HEK293 (cell line): ENCODE data around the gene MLLT10.
"Not testable (repeated sequence)": the region's sequence is repeated elsewhere in the genome, so short reads cannot be mapped to it uniquely, and the experiment has no call there.

Source experiments
- CTCF ChIA-PET: fragments of 350-600 bp; formaldehyde crosslinking; extraction: SDS; loops from one replicate; lab custom pipeline; 2021; ENCODE audit warnings: antibody characterized with exemption; lab: Yijun Ruan, JAX
- POLR2A ChIA-PET: fragments of 300-600 bp; formaldehyde crosslinking; extraction: SDS; loops from one replicate; lab custom pipeline; 2020; ENCODE audit warnings: antibody characterized with exemption, inconsistent platforms; lab: Yijun Ruan, JAX
- H3K27ac ChIP-seq: fragments of 200-500 bp; sonication (Bioruptor generic); 2 replicates; pipeline ENCODE4 v1.5.1; 2014; ENCODE audit warnings: low read depth, low read length, control low read depth, inconsistent platforms; ENCODE audit errors: extremely low read depth
- H3K36me3 ChIP-seq, 2 experiments: fragments of 200-500 bp in 1 of 2; sonication (Bioruptor generic) in 1 of 2; 1 replicate in 1 of 2; 2 replicates in 1 of 2; pipeline ENCODE4 v1.5.1; 2014 to 2017; ENCODE audit warnings: inconsistent platforms in 2 of 2, low read length in 2 of 2; ENCODE audit not compliant: control insufficient read depth in 2 of 2, insufficient read depth in 1 of 2
- H3K4me1 ChIP-seq: fragments of 200-500 bp; sonication (Bioruptor generic); 2 replicates; pipeline ENCODE4 v1.5.1; 2014; ENCODE audit warnings: mild to moderate bottlenecking, low read length, inconsistent platforms; ENCODE audit not compliant: control insufficient read depth, insufficient read depth
- H3K4me3 ChIP-seq: 2 replicates; pipeline ENCODE4 v1.5.1; 2011; ENCODE audit warnings: low read depth, mild to moderate bottlenecking, control low read depth, low read length, moderate library complexity
- H3K9me3 ChIP-seq: fragments of 200-500 bp; sonication (Bioruptor generic); 2 replicates; pipeline ENCODE4 v1.5.1; 2014; ENCODE audit warnings: low read depth, low read length, inconsistent platforms; ENCODE audit not compliant: control insufficient read depth, insufficient read depth
- FEZF1 ChIP-seq: fragments of 450-650 bp; formaldehyde crosslinking; IDR thresholded peaks from 2 replicates; pipeline ENCODE4 v1.5.1; 2016; ENCODE audit warnings: missing biosample characterization, missing genetic modification characterization
- GFI1B ChIP-seq: fragments of 450-650 bp; formaldehyde crosslinking; IDR thresholded peaks from 2 replicates; pipeline ENCODE4 v1.5.1; 2016; ENCODE audit warnings: missing biosample characterization, missing genetic modification characterization
- GLIS1 ChIP-seq: fragments of 450-650 bp; formaldehyde crosslinking; IDR thresholded peaks from 2 replicates; pipeline ENCODE4 v1.5.1; 2016; ENCODE audit warnings: missing biosample characterization, missing genetic modification characterization
- KLF16 ChIP-seq: fragments of 450-650 bp; formaldehyde crosslinking; IDR thresholded peaks from 2 replicates; pipeline ENCODE4 v1.5.1; 2017; ENCODE audit warnings: missing biosample characterization, missing genetic modification characterization
- PRDM1 ChIP-seq: fragments of 450-650 bp; formaldehyde crosslinking; IDR thresholded peaks from 2 replicates; pipeline ENCODE4; 2016; ENCODE audit warnings: missing biosample characterization, missing genetic modification characterization
- SP3 ChIP-seq: fragments of 450-650 bp; formaldehyde crosslinking; IDR thresholded peaks from 2 replicates; pipeline ENCODE4 v1.5.1; 2016; ENCODE audit warnings: missing biosample characterization, missing genetic modification characterization
- ZBTB21 ChIP-seq: fragments of 450-650 bp; formaldehyde crosslinking; IDR thresholded peaks from 2 replicates; pipeline ENCODE4 v1.5.1; 2017; ENCODE audit warnings: missing biosample characterization, missing genetic modification characterization
- ZNF10 ChIP-seq: fragments of 450-650 bp; formaldehyde crosslinking; IDR thresholded peaks from 2 replicates; pipeline ENCODE4 v1.5.1; 2017; ENCODE audit warnings: missing biosample characterization, missing genetic modification characterization
- ZNF121 ChIP-seq: fragments of 450-650 bp; formaldehyde crosslinking; IDR thresholded peaks from 2 replicates; pipeline ENCODE4 v1.5.1; 2016; ENCODE audit warnings: missing biosample characterization, missing genetic modification characterization
- ZNF366 ChIP-seq: fragments of 450-650 bp; formaldehyde crosslinking; conservative IDR thresholded peaks from 2 replicates; pipeline ENCODE4 v1.5.1; 2016; ENCODE audit warnings: missing biosample characterization, missing genetic modification characterization
- ZNF530 ChIP-seq: fragments of 450-650 bp; formaldehyde crosslinking; IDR thresholded peaks from 2 replicates; pipeline ENCODE4 v1.5.1; 2016; ENCODE audit warnings: low read depth, missing biosample characterization, missing genetic modification characterization
- ZNF549 ChIP-seq: fragments of 450-650 bp; IDR thresholded peaks from 2 replicates; pipeline ENCODE4 v1.5.1; 2018; ENCODE audit warnings: missing biosample characterization, missing genetic modification characterization, mild to moderate bottlenecking, inconsistent platforms, moderate library complexity
- ZNF561 ChIP-seq: fragments of 450-650 bp; IDR thresholded peaks from 2 replicates; pipeline ENCODE4 v1.5.1; 2018; ENCODE audit warnings: missing biosample characterization, missing genetic modification characterization, borderline replicate concordance
- ZNF571 ChIP-seq: fragments of 450-650 bp; formaldehyde crosslinking; IDR thresholded peaks from 2 replicates; pipeline ENCODE4 v1.5.0; 2017; ENCODE audit warnings: missing biosample characterization, missing genetic modification characterization
- TF ChIP-seq, protein P1 (sequence below): IDR thresholded peaks from 2 replicates; pipeline ENCODE4 v1.6.1; 2011; ENCODE audit warnings: mild to moderate bottlenecking, low read depth, low read length, borderline replicate concordance

MLLT10 gene

DNA sequence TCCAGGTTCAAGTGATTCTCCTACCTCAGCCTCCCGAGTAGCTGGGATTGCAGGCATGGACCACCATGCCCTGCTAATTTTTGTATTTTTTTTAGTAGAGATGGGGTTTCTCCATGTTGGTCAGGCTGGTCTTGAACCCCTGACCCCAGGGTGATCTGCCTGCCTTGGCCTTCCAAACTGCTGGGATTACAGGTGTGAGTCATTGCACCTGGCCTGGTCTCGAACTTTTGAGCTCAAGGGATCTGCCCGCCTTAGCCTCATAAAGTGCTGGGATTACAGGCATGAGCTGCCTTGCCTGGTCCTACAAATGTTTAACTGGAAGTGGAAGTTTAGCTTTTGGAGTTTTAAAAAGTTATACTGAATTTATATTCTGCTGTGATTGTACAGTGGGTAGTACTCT is 2.8 kb downstream of the MLLT10 start:
- H3K9me3 ChIP-seq = no peaks in the 10 kb centered on the region
- no peak overlapping the region for H3K27ac ChIP-seq
- 0 out of 2 replicates have a peak, but pooled peaks cover 4% of the 10 kb centered on the region for H3K4me1 ChIP-seq
- TF ChIP-seq, protein P1, sequence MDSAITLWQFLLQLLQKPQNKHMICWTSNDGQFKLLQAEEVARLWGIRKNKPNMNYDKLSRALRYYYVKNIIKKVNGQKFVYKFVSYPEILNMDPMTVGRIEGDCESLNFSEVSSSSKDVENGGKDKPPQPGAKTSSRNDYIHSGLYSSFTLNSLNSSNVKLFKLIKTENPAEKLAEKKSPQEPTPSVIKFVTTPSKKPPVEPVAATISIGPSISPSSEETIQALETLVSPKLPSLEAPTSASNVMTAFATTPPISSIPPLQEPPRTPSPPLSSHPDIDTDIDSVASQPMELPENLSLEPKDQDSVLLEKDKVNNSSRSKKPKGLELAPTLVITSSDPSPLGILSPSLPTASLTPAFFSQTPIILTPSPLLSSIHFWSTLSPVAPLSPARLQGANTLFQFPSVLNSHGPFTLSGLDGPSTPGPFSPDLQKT = no peak
- no peak for TF ChIP-seq ZNF10 (tag by site-specific recombination)
- no peak for TF ChIP-seq GFI1B (tag by site-specific recombination)
- TF ChIP-seq ZNF571 (tag by site-specific recombination) = no peak
- no peak for TF ChIP-seq ZNF549 (tag by site-specific recombination)
- TF ChIP-seq ZBTB21 (tag by site-specific recombination) = no peak
- TF ChIP-seq KLF16 (tag by site-specific recombination) = no peak
- no peak for TF ChIP-seq GLIS1 (tag by site-specific recombination)
- no peak for TF ChIP-seq FEZF1 (tag by site-specific recombination)
- TF ChIP-seq ZNF530 (tag by site-specific recombination) = no peak
- POLR2A ChIA-PET = interaction anchor here (1.3 kb wide), 1 partner anchor 40 kb away, joined by 3 read pairs; no protein-coding TSS in a partner anchor
- peaks cover 51 to 55% of the 10 kb centered on the region in 2 experiments for H3K36me3 ChIP-seq
- H3K4me3 ChIP-seq = no peak overlapping the region
- CTCF ChIA-PET = interaction anchor here (1.7 to 1.8 kb wide), 2 partner anchors 13 to 195 kb away, joined by 7 read pairs; no protein-coding TSS in a partner anchor

DNA sequence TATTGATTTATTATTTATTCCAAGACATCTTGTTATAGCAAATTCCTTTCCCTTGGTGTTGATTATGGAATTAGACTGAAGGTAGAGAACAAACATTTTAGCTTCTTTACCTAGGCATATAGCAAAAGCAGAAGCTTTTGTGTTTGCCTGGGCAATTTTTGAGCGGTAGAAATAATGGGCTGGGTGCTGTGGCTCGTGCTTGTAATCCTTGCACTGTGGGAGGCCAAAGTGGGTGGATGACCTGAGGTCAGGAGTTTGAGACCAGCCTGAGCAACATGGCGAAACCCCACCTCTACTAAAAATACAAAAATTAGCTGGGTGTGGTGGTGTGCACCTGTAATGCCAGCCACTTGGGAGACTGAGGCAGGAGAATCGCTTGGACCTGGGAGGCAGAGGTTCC is 6.7 kb downstream of the MLLT10 start:
- not testable (repeated sequence) for H3K4me3 ChIP-seq, H3K9me3 ChIP-seq, H3K4me1 ChIP-seq, H3K27ac ChIP-seq
- peaks cover 83 to 90% of the 10 kb centered on the region in 2 experiments for H3K36me3 ChIP-seq
- POLR2A ChIA-PET = interaction anchor here (1.1 kb wide), 1 partner anchor 10 kb away, joined by 3 read pairs; no protein-coding TSS in a partner anchor
- CTCF ChIA-PET = interaction anchor here (0.6 to 0.7 kb wide), 3 partner anchors 39 to 189 kb away, joined by 3 read pairs; no protein-coding TSS in a partner anchor

DNA sequence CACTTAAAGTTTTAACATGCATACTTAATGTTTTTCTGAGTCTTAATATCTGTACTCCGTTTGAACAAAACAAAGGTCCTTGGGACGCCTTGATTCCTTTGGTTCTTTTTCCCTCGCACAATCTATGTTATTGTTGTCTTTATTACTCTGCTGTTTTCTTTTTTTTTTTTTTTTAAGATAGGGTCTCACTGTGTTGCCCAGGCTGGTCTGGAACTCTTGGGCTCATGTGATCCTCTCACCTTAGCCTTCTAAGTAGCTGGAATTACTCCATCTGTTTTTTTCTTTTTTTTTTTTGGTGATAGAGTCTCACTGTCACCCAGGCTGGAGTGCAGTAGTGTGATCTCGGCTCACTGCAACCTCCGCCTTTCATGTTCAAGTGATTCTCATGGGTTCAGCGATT is 13.2 kb downstream of the MLLT10 start:
- H3K36me3 ChIP-seq = peaks cover 61 to 66% of the 10 kb centered on the region in 2 experiments
- no peak overlapping the region for H3K4me3 ChIP-seq
- H3K9me3 ChIP-seq = no peaks in the 10 kb centered on the region
- TF ChIP-seq ZNF121 (tag by site-specific recombination) (peak; percentile 86), SP3 (tag by site-specific recombination) (no peak)
- TF ChIP-seq, all 188 proteins: peak for 1
- ChIA-PET CTCF (no interaction called here), POLR2A (interaction anchor here (0.6 to 0.8 kb wide), 2 partner anchors 29 to 53 kb away, joined by 4 to 7 read pairs; no protein-coding TSS in a partner anchor)
- H3K4me1 ChIP-seq = no peaks in the 10 kb centered on the region
- no peak overlapping the region for H3K27ac ChIP-seq

DNA sequence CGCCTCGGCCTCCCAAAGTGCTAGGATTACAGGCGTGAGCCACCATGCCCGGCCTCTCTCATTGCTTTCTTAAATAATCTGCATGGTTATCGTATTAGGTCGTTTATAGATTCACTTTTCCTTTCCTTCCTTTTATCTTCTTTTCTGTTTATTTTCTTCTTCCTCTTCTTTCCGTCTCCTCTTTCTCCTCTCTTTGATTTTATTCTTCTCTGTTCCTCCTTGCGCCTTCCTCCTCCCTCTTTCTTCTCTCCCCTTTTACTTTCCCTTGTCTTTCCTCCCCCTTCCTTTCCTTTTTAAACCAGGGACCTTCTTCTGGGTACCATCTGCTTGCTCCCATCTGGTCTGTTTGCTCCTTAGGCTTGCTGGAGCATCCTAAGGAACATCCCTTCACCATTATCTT is 18.6 kb downstream of the MLLT10 start:
- H3K36me3 ChIP-seq = peaks cover 51 to 61% of the 10 kb centered on the region in 2 experiments
- no peak overlapping the region for H3K27ac ChIP-seq
- TF ChIP-seq ZNF366 (tag by site-specific recombination) = peak; percentile 70
- peak; percentile 94 for TF ChIP-seq PRDM1 (tag by site-specific recombination)
- no peak for TF ChIP-seq ZNF561 (tag by site-specific recombination)
- H3K4me1 ChIP-seq = no peaks in the 10 kb centered on the region
- POLR2A ChIA-PET = interaction anchor here (0.7 kb wide), 1 partner anchor 260 kb away, joined by 5 read pairs; no protein-coding TSS in a partner anchor
- no peaks in the 10 kb centered on the region for H3K9me3 ChIP-seq
- H3K4me3 ChIP-seq = no peak overlapping the region
- CTCF ChIA-PET = interaction anchor here (0.6 kb wide), 1 partner anchor 44 kb away, joined by 4 read pairs; no protein-coding TSS in a partner anchor
